K562 (cell line): Measurements from ENCODE around the gene RAD54L.
"Not testable (repeated sequence)": the region's sequence is repeated elsewhere in the genome, so short reads cannot be mapped to it uniquely, and the experiment has no call there.

Source experiments
- CREB5 ChIP-seq: fragments of 250-450 bp; sonication (Bioruptor Pico); IDR thresholded peaks from 2 replicates; pipeline ENCODE4 v1.5.0; 2020; ENCODE audit warnings: mild to moderate bottlenecking
- CTCF ChIP-seq, 3 experiments: IDR thresholded peaks in 2 of 3; conservative IDR thresholded peaks in 1 of 3; 2 replicates each; pipeline ENCODE4 v1.5.1; 2011 to 2012; ENCODE audit warnings: low read length in 3 of 3, mild to moderate bottlenecking in 3 of 3, control low read depth in 2 of 3, improper control_type of control experiment in 1 of 3, inconsistent platforms in 1 of 3, low read depth in 1 of 3, mixed read lengths in 1 of 3, moderate library complexity in 1 of 3; ENCODE audit not compliant: insufficient read depth in 2 of 3
- EHMT2 ChIP-seq: fragments of 450-650 bp; IDR thresholded peaks from 2 replicates; pipeline ENCODE4 v1.6.1; 2018; ENCODE audit warnings: antibody characterized with exemption
- EZH2 ChIP-seq: IDR thresholded peaks from 2 replicates; pipeline ENCODE4 v1.6.1; 2012; ENCODE audit warnings: low read depth, mild to moderate bottlenecking, inconsistent platforms, low read length, borderline replicate concordance
- KAT2B ChIP-seq: IDR thresholded peaks from one replicate; pipeline ENCODE4 v1.6.1; 2012; ENCODE audit warnings: low read depth, mild to moderate bottlenecking, control low read depth, inconsistent platforms, low read length, moderate library complexity
- NCOA2 ChIP-seq, 2 experiments: fragments of 450-650 bp; IDR thresholded peaks; 2 replicates each; pipeline ENCODE4 v1.6.1; 2018; ENCODE audit warnings: mild to moderate bottlenecking in 2 of 2, moderate library complexity in 1 of 2; ENCODE audit not compliant: partially characterized antibody in 2 of 2
- POLR2A ChIP-seq: fragments of 450-650 bp; conservative IDR thresholded peaks from 2 replicates; pipeline ENCODE4 v1.6.1; 2016
- ZBTB40 ChIP-seq, 2 experiments: fragments of 450-650 bp in 1 of 2; sonication (generic) in 1 of 2; formaldehyde crosslinking in 1 of 2; IDR thresholded peaks; 2 replicates each; pipeline versions ENCODE4 v1.7.1 to v1.9.0; 2016 to 2022; ENCODE audit warnings: inconsistent platforms in 1 of 2, mild to moderate bottlenecking in 1 of 2, missing genetic modification reagents in 1 of 2
- ZNF217 ChIP-seq: sonication (generic); formaldehyde crosslinking; IDR thresholded peaks from 2 replicates; pipeline ENCODE4 v1.8.0; 2022; ENCODE audit warnings: mild to moderate bottlenecking, missing genetic modification reagents
- ZNF277 ChIP-seq: fragments of 250-450 bp; sonication (Bioruptor Pico); IDR thresholded peaks from 2 replicates; pipeline ENCODE4 v1.8.0; 2022; ENCODE audit warnings: inconsistent platforms, mild to moderate bottlenecking, moderate library complexity, borderline replicate concordance
- ZNF3 ChIP-seq: fragments of 250-450 bp; sonication (Bioruptor Pico); IDR thresholded peaks from 2 replicates; pipeline ENCODE4 v1.5.0; 2021; ENCODE audit warnings: mild to moderate bottlenecking, moderate library complexity

GRCh38 chr1:46223055-46223454, 24.5 kb upstream of the RAD54L start:
- TF ChIP-seq EZH2; POLR2A; CREB5 (CRISPR knock-in tag); KAT2B; CTCF (IDR thresholded peaks at IDR 0.05 in 2 of 3, conservative IDR thresholded peaks at IDR 0.05 in 1 of 3; ENCODE audit: insufficient read depth in 2 of 3, low read depth in 1 of 3, low read length in 3 of 3); ZNF277 (CRISPR knock-in tag); ZBTB40 (IDR thresholded peaks at IDR 0.05); ZBTB40 (CRISPR knock-in tag; IDR thresholded peaks at IDR 0.05); EHMT2; ZNF3 (CRISPR knock-in tag); NCOA2 (IDR thresholded peaks at IDR 0.05; ENCODE audit: partially characterized antibody in 2 of 2); ZNF217: not testable (repeated sequence)
